ENCODE measurements around the gene KSR2.
"Not testable (repeated sequence)": the region's sequence is repeated elsewhere in the genome, so short reads cannot be mapped to it uniquely, and the experiment has no call there.

The KSR2 gene

DNA sequence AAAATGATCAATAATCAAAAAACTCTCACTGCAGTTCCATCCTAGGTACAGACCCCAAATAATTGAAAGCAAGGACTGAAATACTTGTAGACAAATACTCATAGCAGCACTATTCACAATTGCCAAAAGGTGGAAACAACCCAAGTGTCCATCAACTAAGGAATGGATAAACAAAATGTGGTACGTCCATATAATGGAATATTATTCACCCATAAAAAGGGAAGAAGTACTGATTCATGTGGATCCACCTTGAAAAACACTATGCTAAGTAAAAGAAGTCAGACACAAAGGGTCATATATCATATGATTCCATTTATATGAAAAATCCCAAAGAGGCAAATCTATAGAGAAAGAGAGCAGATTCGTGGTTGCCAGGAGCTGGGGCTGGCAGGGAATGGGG is 202.8 kb downstream of the KSR2 start:
- no peak for DNase-seq (ENCODE audit: low read depth)
- TF ChIP-seq, protein P1, sequence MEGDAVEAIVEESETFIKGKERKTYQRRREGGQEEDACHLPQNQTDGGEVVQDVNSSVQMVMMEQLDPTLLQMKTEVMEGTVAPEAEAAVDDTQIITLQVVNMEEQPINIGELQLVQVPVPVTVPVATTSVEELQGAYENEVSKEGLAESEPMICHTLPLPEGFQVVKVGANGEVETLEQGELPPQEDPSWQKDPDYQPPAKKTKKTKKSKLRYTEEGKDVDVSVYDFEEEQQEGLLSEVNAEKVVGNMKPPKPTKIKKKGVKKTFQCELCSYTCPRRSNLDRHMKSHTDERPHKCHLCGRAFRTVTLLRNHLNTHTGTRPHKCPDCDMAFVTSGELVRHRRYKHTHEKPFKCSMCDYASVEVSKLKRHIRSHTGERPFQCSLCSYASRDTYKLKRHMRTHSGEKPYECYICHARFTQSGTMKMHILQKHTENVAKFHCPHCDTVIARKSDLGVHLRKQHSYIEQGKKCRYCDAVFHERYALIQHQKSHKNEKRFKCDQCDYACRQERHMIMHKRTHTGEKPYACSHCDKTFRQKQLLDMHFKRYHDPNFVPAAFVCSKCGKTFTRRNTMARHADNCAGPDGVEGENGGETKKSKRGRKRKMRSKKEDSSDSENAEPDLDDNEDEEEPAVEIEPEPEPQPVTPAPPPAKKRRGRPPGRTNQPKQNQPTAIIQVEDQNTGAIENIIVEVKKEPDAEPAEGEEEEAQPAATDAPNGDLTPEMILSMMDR (conservative IDR thresholded peaks at IDR 0.05; ENCODE audit: control insufficient read depth, insufficient read depth, low read depth, low read length): no peak
- H3K4me3 ChIP-seq (ENCODE audit: control insufficient read depth, low read depth, low read length): no peak overlapping the region

DNA sequence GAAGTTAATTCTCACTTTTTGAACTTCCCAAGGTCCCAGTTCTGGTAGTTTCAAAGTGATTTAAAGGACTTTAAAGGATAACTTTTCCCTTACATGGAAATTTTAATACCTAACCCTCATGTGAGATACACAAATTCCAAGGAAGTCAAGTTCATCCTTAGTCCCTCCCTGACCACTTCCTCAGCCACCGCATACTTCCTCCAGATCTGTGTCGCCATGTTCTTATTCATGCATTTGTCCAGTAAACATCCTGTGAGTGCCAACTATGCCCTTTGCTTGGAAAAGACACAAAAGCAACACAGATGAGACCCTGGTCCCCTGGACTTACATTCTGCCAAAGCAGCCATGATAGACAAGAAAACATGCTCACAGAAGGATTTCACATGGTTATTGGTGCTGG is 206.6 kb downstream of the KSR2 start:
- TF ChIP-seq, protein P1 (conservative IDR thresholded peaks at IDR 0.05; ENCODE audit: control insufficient read depth, insufficient read depth, low read depth, low read length): no peak
- DNase-seq (ENCODE audit: low read depth): no peak

DNA sequence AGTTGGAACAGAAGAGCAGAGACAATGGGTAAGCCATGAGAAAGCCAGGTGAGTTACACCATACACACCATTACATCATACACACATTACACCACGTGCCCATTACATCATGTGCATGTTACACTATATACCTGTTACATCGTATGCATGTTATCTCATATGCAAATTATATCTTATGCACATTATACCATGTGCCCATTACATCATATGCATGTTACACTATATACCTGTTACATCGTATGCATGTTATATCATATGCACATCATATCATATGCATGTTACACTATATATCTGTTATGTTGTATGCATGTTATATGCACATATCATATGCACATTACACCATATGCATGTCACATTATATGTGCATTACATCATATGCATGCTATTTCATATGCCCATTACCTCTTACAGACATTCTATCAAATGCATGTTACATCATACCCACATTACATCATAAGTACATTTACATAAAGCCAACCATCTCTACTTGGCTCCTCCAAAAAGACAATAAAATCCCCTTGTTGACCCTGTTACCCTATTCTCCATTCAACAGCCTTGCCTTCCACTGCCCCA is 207.2 kb downstream of the KSR2 start:
- no peak for DNase-seq (ENCODE audit: low read depth)
- TF ChIP-seq, protein P1 (conservative IDR thresholded peaks at IDR 0.05; ENCODE audit: control insufficient read depth, insufficient read depth, low read depth, low read length): no peak
- H3K4me3 ChIP-seq (ENCODE audit: control insufficient read depth, low read depth, low read length): no peak overlapping the region

More for the DNA sequence above, 206.6 kb downstream of the KSR2 start:
- no peak overlapping the region for H3K4me3 ChIP-seq (ENCODE audit: control insufficient read depth, low read depth, low read length)

DNA sequence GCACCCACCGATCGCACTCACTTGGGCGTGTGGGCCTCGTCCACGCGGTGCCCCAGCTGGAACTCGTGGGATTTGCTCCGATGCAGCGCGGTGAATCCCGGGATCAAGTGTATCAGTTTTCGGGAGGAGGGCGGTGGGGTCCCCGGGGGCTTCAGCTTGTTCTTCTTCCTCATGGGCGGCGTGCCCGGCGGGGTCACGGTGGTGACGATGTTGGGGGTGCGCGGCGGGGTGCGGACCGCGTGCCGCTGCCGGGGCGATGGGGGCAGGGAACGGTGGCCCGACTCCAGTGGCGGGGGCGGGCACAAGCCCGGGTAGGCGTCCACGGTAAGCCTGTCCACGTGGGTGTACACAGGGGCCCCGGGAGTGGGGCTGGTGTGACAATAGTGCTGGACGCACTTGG is 207.8 kb downstream of the KSR2 start:
- DNase-seq (ENCODE audit: low read depth): no peak
- TF ChIP-seq, protein P1 (conservative IDR thresholded peaks at IDR 0.05; ENCODE audit: control insufficient read depth, insufficient read depth, low read depth, low read length): no peak
- no peak overlapping the region for H3K4me3 ChIP-seq (ENCODE audit: control insufficient read depth, low read depth, low read length)

DNA sequence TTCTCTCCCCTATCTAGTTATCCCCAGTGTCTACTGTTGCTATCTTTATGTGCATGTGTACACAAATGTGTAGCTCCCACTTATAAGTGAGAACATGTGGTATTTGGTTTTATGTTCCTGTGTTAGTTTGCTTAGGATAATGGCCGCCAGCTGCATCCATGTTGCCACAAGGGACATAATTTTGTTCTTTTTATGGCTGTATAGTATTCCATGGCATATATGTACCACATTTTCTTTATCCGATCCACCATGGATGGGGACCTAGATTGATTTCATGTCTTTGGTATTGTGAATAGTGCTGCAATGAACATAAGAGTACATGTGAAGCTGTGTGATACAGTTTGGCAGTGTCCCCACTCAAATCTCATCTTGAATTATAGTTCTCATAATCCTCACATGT is 218.1 kb downstream of the KSR2 start:
- no peak overlapping the region for H3K4me3 ChIP-seq (ENCODE audit: control insufficient read depth, low read depth, low read length)
- DNase-seq (ENCODE audit: low read depth): no peak
- TF ChIP-seq, protein P1 (conservative IDR thresholded peaks at IDR 0.05; ENCODE audit: control insufficient read depth, insufficient read depth, low read depth, low read length): no peak

DNA sequence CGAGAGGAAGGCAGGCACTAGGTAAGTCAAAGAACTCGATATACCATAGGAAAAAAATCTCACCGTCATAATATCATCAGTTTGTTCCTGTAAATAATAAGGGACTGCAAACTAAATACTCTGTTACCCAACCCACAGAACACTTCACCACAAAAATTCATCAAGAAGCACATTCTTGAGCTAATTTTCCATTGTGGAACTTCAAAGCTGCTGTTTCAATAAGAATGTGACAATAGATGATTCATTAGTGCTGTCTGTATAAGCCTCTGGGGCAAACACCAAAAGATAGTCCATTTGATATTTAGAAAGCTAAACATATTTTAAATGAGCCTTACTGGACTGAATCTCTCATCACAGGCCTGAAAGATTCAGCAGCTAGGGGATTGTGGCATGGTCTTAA is 219.4 kb downstream of the KSR2 start:
- TF ChIP-seq, protein P1 (conservative IDR thresholded peaks at IDR 0.05; ENCODE audit: control insufficient read depth, insufficient read depth, low read depth, low read length): no peak

DNA sequence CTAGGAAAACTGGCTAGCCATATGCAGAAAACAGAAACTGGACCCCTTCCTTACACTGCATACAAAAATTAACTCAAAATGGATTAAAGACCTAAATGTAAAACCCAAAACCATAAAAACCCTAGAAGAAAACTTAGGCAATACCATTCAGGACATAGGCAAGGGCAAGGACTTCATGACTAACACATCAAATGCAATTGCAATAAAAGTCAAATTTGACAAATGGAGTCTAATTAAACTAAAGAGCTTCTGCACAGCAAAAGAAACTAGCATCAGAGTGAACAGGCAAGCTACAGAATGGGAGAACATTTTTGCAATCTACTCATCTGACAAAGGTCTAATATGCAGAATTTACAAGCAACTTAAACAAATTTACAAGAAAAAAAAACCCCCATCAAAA is 222.4 kb downstream of the KSR2 start:
- not testable (repeated sequence) for DNase-seq (ENCODE audit: low read depth)

More for the DNA sequence above, 219.4 kb downstream of the KSR2 start:
- no peak for DNase-seq (ENCODE audit: low read depth)
- H3K4me3 ChIP-seq (ENCODE audit: control insufficient read depth, low read depth, low read length): no peak overlapping the region

More for the DNA sequence above, 222.4 kb downstream of the KSR2 start:
- H3K4me3 ChIP-seq (ENCODE audit: control insufficient read depth, low read depth, low read length): not testable (repeated sequence)
